Activated CD8-positive, alpha-beta T cell treated with anti-CD3 and anti-CD28 coated beads for 36 hours (primary cell): ENCODE measurements around the gene UBE2D2. TPM values are rescaled to one million over a fixed set of nuclear protein-coding genes. Genes with fewer than 3 reads are reported as not detected.

Source experiments
- ATAC-seq: fragments of 200-7000 bp; cut with Tn5 transposase; one replicate; pipeline ENCODE4 v1.10.0; 2021; ENCODE audit warnings: mild to moderate bottlenecking, moderate library complexity
- CTCF ChIA-PET: fragments of 350-600 bp; sonication (Branson Sonifier 250); formaldehyde crosslinking; loops from one replicate; lab custom pipeline; 2021; ENCODE audit warnings: antibody characterized with exemption; lab: Charles Lee
- POLR2A ChIA-PET: fragments of 350-600 bp; sonication (Branson Sonifier 250); formaldehyde crosslinking; loops from one replicate; lab custom pipeline; 2021; ENCODE audit warnings: antibody characterized with exemption; lab: Charles Lee
- DNase-seq: peaks from one replicate; pipeline ENCODE4 v3.0.0-alpha.2; 2020
- H3K27ac Mint-ChIP-seq: one replicate; pipeline ENCODE4 v1.8.0; 2021; ENCODE audit warnings: mild to moderate bottlenecking, mixed read lengths
- H3K27me3 Mint-ChIP-seq: one replicate; pipeline ENCODE4 v1.8.0; 2021; ENCODE audit warnings: mixed read lengths
- H3K36me3 Mint-ChIP-seq: one replicate; pipeline ENCODE4 v1.8.0; 2021; ENCODE audit warnings: low read depth, mixed read lengths
- H3K4me1 Mint-ChIP-seq: one replicate; pipeline ENCODE4 v1.8.0; 2021; ENCODE audit warnings: low read depth, mixed read lengths
- H3K4me3 Mint-ChIP-seq: one replicate; pipeline ENCODE4 v1.8.0; 2021; ENCODE audit warnings: mild to moderate bottlenecking, moderate library complexity, mixed read lengths
- H3K9me3 Mint-ChIP-seq: one replicate; pipeline ENCODE4 v1.8.0; 2021; ENCODE audit warnings: mixed read lengths
- intact Hi-C: fragments of 100-400 bp; cut with micrococcal nuclease; formaldehyde crosslinking; loops from one replicate; pipeline ENCODE4 v1.10.0; 2022
- total RNA-seq, 2 experiments: library from RNA; stranded (reverse); gene quantifications; one replicate each; pipeline ENCODE4 v1.2.3, GENCODE V29; 2021
- TF ChIP-seq, protein P1 (sequence below): fragments of 200-600 bp; IDR thresholded peaks from one replicate; pipeline ENCODE4 v1.8.0; 2022; ENCODE audit warnings: antibody characterized with exemption, mild to moderate bottlenecking

The UBE2D2 gene
- total RNA-seq, 2 experiments from 2014 or later, result 239 to 253 TPM

DNA sequence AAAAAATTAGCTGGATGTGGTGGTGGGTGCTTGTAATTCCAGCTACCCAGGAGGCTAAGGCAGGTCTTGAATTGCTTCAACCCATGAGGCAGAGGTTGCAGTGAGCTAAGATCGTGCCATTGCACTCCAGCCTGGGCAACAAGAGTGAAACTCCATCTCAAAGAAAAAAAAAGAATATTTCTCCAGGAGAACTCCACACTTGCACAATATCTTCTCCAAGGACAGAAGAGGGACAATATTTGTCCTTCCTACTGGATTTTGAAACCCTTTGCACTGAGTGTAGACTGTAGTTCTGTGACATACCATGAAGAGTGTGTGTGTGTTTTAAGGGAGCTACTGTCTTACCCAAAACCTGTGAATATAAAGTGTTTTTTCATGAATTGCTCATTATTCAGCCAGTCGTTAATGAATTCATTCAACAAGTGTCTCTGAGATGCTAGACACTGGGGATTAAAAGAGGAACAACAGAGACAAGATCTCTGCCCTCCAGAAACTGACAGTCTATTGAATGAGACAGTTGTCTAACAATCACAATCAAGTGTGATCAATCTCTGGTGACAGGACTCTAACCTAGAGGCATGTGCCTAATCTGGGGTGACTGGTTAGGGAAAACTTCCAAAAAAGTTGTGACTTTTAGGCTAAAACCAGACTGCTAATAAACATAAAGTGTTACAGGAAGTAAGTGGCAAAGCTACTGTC, 9.8 kb upstream of the UBE2D2 start:
- no peaks in the 10 kb centered on the region for H3K9me3 Mint-ChIP-seq
- intact Hi-C loops, result no loop called here
- no peaks in the 10 kb centered on the region for H3K36me3 Mint-ChIP-seq
- H3K27me3 Mint-ChIP-seq, result no peaks in the 10 kb centered on the region
- POLR2A ChIA-PET, result interaction anchor here (0.6 to 2.0 kb wide), 3 partner anchors 8 to 736 kb away, joined by 3 to 8 read pairs (median 5); partner anchors contain the start of gene UBE2D2
- H3K4me1 Mint-ChIP-seq, result peaks cover 3% of the 10 kb centered on the region
- H3K4me3 Mint-ChIP-seq, result no peak overlapping the region
- no peak for DNase-seq
- TF ChIP-seq, protein P1, sequence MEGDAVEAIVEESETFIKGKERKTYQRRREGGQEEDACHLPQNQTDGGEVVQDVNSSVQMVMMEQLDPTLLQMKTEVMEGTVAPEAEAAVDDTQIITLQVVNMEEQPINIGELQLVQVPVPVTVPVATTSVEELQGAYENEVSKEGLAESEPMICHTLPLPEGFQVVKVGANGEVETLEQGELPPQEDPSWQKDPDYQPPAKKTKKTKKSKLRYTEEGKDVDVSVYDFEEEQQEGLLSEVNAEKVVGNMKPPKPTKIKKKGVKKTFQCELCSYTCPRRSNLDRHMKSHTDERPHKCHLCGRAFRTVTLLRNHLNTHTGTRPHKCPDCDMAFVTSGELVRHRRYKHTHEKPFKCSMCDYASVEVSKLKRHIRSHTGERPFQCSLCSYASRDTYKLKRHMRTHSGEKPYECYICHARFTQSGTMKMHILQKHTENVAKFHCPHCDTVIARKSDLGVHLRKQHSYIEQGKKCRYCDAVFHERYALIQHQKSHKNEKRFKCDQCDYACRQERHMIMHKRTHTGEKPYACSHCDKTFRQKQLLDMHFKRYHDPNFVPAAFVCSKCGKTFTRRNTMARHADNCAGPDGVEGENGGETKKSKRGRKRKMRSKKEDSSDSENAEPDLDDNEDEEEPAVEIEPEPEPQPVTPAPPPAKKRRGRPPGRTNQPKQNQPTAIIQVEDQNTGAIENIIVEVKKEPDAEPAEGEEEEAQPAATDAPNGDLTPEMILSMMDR, result no peak
- ATAC-seq, result no peak
- H3K27ac Mint-ChIP-seq, result no peak overlapping the region
- CTCF ChIA-PET, result interaction anchor here (1.4 to 1.8 kb wide), 3 partner anchors 14 to 129 kb away, joined by 3 to 5 read pairs (median 4); no protein-coding TSS in a partner anchor

DNA sequence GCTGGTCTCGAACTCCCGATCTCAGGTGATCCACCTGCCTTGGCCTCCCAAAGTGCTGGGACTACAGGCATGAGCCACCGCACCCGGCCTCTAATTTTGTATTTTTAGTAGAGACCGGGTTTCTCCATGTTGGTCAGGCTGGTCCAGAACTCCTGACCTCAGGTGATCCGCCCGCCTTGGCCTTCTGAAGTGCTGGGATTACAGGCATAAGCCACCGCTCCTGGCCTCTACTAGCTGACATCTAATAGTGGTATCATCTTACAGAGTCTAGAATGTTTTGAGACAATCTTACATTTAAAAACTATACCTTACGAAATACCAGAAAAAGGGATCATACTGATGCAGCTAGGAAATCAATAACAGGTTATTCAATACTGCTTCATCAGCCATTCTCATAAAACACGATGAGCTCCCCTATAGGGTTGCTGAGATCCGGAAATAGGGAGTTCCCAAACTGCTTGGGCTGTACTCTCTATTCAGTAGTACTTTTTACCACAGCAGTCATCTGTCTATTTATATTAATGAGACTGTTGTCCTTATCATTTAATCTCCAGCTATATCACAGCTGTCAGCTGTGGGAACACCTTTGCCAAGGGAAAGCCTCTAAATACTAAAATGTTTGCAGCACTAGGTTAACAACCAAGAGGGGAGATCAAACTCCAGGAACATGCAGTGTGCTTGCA, 8.1 kb upstream of the UBE2D2 start:
- Mint-ChIP-seq H3K4me1 (peaks cover 3% of the 10 kb centered on the region), H3K27ac (no peak overlapping the region), H3K9me3 (no peaks in the 10 kb centered on the region), H3K4me3 (no peak overlapping the region), H3K36me3 (no peaks in the 10 kb centered on the region), H3K27me3 (no peaks in the 10 kb centered on the region)
- TF ChIP-seq, protein P1, result no peak
- ChIA-PET POLR2A (interaction anchor here (2.0 kb wide), 1 partner anchor 8 kb away, joined by 8 read pairs; the partner anchor contains the start of gene UBE2D2), CTCF (interaction anchor here (1.4 kb wide), 1 partner anchor 10 kb away, joined by 4 read pairs; no protein-coding TSS in a partner anchor)
- DNase-seq, result no peak
- no peak for ATAC-seq
- intact Hi-C loops, result no loop called here

DNA sequence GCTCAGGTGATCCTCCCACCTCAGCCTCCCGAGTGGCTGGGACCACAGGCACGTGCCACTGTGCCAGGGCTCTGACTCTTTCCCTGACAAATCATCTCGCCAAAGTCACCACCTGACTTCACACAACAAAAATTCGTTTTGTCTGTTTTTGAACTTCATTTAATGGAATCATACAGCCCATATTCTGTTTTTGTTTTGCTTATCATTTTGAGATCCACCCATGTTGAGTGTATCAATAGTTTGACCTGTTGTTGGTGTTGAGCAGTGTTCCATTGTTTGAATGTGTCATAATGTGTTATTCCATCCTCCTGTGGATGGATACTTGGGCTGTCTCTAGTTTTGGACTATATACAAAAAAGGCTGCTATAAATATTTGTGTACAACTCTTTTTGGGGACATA, 6.9 kb upstream of the UBE2D2 start:
- Mint-ChIP-seq H3K27ac (no peak overlapping the region), H3K27me3 (no peaks in the 10 kb centered on the region), H3K4me1 (no peaks in the 10 kb centered on the region), H3K4me3 (no peak overlapping the region), H3K36me3 (no peaks in the 10 kb centered on the region), H3K9me3 (no peaks in the 10 kb centered on the region)
- DNase-seq, result no peak
- ChIA-PET CTCF (no interaction called here), POLR2A (no interaction called here)
- no peak for ATAC-seq
- TF ChIP-seq, protein P1, result no peak
- intact Hi-C loops, result no loop called here

DNA sequence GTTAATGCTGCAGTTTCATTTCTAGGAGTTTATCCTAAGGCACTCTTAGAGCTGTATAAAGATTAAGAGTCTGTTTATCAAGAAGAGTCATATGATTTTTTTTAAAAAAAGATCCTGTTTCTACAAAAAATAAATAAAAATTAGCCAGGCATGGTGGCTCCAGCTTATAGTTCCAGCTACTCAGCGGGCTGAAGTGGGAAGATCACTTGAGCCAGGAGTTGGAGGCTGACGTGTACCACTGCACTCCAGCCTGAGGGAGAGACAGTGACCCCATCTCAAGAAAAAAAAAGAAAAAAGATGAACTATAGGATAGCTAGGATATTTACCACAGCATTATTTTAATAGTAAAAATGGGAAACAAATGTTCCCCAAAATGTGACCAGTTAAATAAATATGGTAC, 3.3 kb upstream of the UBE2D2 start:
- intact Hi-C loops, result no loop called here
- H3K27ac Mint-ChIP-seq, result no peak overlapping the region
- CTCF ChIA-PET, result interaction anchor here (0.8 to 2.4 kb wide), 2 partner anchors 13 to 40 kb away, joined by 3 to 5 read pairs; no protein-coding TSS in a partner anchor

More for the DNA sequence above, 3.3 kb upstream of the UBE2D2 start:
- Mint-ChIP-seq H3K36me3 (peaks cover 6% of the 10 kb centered on the region), H3K4me3 (no peak overlapping the region), H3K27me3 (no peaks in the 10 kb centered on the region), H3K9me3 (no peaks in the 10 kb centered on the region), H3K4me1 (peaks cover 6% of the 10 kb centered on the region)
- TF ChIP-seq, protein P1, result no peak
- POLR2A ChIA-PET, result no interaction called here
- DNase-seq, result no peak
- no peak for ATAC-seq
